PC-9 (cell line): ENCODE measurements around the gene STOML3.

ENCODE experiments used
- CTCF ChIP-seq: fragments of 200-600 bp; sonication (generic); conservative IDR thresholded peaks from 2 replicates; pipeline ENCODE4 v1.6.1; 2017; ENCODE audit warnings: mixed run types, antibody characterized with exemption, mild to moderate bottlenecking, moderate library complexity
- EZH2 ChIP-seq: fragments of 200-600 bp; sonication (generic); IDR thresholded peaks from 2 replicates; pipeline ENCODE4 v1.8.0; 2017; ENCODE audit warnings: antibody characterized with exemption, low read depth

- TF ChIP-seq CTCF (no peak), EZH2 (no peak)
These were observed 23.2 kb downstream of the STOML3 start for GRCh38 chr13:38967446-38967845.
